Measurements from ENCODE around the gene SYT15.

GRCh38 chr10:46536171-46536570 is 42.8 kb upstream of the SYT15 start:
- TF ChIP-seq CTCF (conservative IDR thresholded peaks at IDR 0.05; ENCODE audit: low read depth, low read length) (no peak), MAZ (IDR thresholded peaks at IDR 0.05; ENCODE audit: borderline replicate concordance, low read depth, low read length) (no peak), POLR2A (IDR thresholded peaks at IDR 0.05; ENCODE audit: low read depth, low read length) (no peak), USF2 (IDR thresholded peaks at IDR 0.05; ENCODE audit: low read depth, low read length) (no peak), ELK1 (IDR thresholded peaks at IDR 0.05; ENCODE audit: borderline replicate concordance, low read depth, low read length) (no peak), BHLHE40 (IDR thresholded peaks at IDR 0.05; ENCODE audit: low read depth, low read length) (no peak), RFX5 (IDR thresholded peaks at IDR 0.05; ENCODE audit: low read depth, low read length) (no peak), CHD1 (IDR thresholded peaks at IDR 0.05; ENCODE audit: low read depth, low read length) (no peak), RAD21 (IDR thresholded peaks at IDR 0.05; ENCODE audit: low read length) (no peak), CEBPB (IDR thresholded peaks at IDR 0.05; ENCODE audit: low read depth, low read length) (no peak), FOS (IDR thresholded peaks at IDR 0.05; ENCODE audit: low read depth, low read length) (no peak), MXI1 (IDR thresholded peaks at IDR 0.05; ENCODE audit: borderline replicate concordance, low read depth, low read length) (no peak)

Measured in IMR-90 (cell line).